Brain microvascular endothelial cell (primary cell): ENCODE measurements around the gene ERG.
A peak's percentile ranks its signal among the peaks of the same experiment; 100 is the strongest.

Experiments
- DNase-seq: peaks from one replicate; pipeline ENCODE4 v3.0.0-alpha.2; 2020
- H3K27ac ChIP-seq: fragments of 250-450 bp; sonication (Bioruptor Pico); 2 replicates; pipeline ENCODE4 v1.5.1; 2020; ENCODE audit warnings: mild to moderate bottlenecking, moderate library complexity
- H3K27me3 ChIP-seq: fragments of 250-450 bp; sonication (Bioruptor Pico); replicated peaks from 2 replicates; pipeline ENCODE4 v1.5.1; 2020; ENCODE audit warnings: mild to moderate bottlenecking
- H3K36me3 ChIP-seq: fragments of 250-450 bp; sonication (Bioruptor Pico); replicated peaks from 2 replicates; pipeline ENCODE4 v1.5.1; 2020; ENCODE audit warnings: mild to moderate bottlenecking
- H3K4me3 ChIP-seq: 2 replicates; pipeline ENCODE4 v1.5.1; 2011; ENCODE audit warnings: low read depth, mild to moderate bottlenecking, control low read depth, low read length, moderate library complexity
- in situ Hi-C: cut with HindIII; loops from 2 replicates; pipeline ENCODE4 v1.10.0; 2017; ENCODE audit warnings: low sequenced_read_pairs, low pct_ligation_motif_present
- TF ChIP-seq, protein P1 (sequence below): IDR thresholded peaks from 2 replicates; pipeline ENCODE4 v1.5.1; 2011; ENCODE audit warnings: low read depth, mild to moderate bottlenecking, moderate library complexity, low read length, control low read depth, inconsistent platforms; ENCODE audit errors: missing control alignments

Gene ERG

DNA sequence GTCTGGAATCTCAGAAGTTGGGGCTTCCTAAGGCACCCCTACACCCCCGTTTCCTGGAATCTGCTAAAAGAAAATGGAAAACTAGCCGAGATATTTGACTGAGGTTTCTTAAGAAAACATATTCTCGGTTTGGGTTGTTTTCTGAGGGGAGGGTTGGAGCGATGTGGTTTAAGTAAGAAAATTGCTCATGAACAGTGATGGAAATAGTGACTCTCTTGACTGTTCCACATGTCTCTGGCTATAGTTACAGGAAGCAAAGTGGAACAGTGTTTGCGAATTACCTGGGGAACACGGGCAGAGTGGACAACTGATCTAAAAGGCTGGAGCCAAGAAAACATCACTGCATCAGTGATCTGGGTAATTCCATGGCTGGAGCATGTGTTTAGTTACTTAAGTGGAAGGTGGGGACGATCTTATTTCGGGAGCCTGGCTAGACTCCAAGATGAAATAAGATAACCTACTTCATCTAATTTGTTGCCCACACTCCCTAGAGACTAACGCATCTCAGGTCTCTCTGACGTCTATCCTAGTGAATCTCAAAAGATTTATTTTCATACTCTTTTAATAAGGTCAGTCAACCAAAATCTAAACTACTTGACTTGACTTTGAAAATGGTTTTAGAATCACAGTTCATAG, 149.0 kb downstream of the ERG start:
- Histone ChIP-seq H3K27me3 (no peaks in the 10 kb centered on the region), H3K27ac (peak overlapping the region; percentile 76), H3K36me3 (no peaks in the 10 kb centered on the region), H3K4me3 (no peak overlapping the region)
- peak; percentile 93 for DNase-seq
- TF ChIP-seq, protein P1, sequence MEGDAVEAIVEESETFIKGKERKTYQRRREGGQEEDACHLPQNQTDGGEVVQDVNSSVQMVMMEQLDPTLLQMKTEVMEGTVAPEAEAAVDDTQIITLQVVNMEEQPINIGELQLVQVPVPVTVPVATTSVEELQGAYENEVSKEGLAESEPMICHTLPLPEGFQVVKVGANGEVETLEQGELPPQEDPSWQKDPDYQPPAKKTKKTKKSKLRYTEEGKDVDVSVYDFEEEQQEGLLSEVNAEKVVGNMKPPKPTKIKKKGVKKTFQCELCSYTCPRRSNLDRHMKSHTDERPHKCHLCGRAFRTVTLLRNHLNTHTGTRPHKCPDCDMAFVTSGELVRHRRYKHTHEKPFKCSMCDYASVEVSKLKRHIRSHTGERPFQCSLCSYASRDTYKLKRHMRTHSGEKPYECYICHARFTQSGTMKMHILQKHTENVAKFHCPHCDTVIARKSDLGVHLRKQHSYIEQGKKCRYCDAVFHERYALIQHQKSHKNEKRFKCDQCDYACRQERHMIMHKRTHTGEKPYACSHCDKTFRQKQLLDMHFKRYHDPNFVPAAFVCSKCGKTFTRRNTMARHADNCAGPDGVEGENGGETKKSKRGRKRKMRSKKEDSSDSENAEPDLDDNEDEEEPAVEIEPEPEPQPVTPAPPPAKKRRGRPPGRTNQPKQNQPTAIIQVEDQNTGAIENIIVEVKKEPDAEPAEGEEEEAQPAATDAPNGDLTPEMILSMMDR: no peak
- in situ Hi-C loops: no loop called here

DNA sequence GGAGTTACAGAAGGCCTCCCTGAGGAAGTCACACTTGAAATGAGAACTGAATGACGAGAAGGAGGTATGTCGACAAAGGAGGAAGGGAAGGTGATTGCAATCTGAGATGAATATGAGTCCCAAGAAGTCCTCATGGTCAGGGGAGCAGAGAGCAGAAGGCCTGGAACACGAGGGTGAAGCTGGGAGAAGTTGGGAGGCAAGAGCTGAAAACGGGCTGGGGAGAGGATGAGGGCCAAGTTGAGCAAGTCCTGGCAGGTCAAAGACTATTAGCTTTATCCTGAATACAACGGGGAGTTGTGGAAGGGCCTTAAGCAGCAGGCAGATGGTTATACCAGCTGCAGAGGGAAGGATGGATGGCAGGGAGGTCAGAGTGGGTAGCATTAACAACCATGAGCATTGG, 152.0 kb downstream of the ERG start:
- Histone ChIP-seq H3K27ac (no peak overlapping the region), H3K4me3 (no peak overlapping the region), H3K27me3 (no peaks in the 10 kb centered on the region), H3K36me3 (no peaks in the 10 kb centered on the region)
- in situ Hi-C loops: no loop called here
- TF ChIP-seq, protein P1: no peak
- DNase-seq: no peak

DNA sequence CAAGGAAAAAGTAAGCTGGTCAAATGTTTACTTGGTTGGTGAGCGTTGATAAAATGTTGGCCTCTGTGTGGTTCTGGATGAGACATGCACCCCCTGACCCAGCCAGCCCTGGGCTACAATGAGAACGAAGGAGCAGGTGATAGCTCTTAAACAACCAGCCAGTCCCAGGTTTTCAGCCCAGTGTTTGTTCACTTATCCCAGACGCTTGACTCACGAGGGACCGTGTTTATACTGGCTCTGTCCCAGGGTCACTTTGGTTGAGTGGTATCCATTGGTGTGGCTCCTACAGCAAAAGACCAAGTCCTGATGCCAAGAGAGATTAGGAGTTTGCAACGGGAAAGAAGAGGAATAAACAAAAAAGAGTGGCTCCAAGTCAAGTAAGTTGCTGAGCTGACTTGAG, 154.6 kb downstream of the ERG start:
- TF ChIP-seq, protein P1: no peak
- H3K4me3 ChIP-seq: no peak overlapping the region
- H3K27ac ChIP-seq: peak overlapping the region; percentile 17
- H3K27me3 ChIP-seq: no peaks in the 10 kb centered on the region
- H3K36me3 ChIP-seq: no peaks in the 10 kb centered on the region
- DNase-seq: peak; percentile 73
- in situ Hi-C loops: no loop called here

DNA sequence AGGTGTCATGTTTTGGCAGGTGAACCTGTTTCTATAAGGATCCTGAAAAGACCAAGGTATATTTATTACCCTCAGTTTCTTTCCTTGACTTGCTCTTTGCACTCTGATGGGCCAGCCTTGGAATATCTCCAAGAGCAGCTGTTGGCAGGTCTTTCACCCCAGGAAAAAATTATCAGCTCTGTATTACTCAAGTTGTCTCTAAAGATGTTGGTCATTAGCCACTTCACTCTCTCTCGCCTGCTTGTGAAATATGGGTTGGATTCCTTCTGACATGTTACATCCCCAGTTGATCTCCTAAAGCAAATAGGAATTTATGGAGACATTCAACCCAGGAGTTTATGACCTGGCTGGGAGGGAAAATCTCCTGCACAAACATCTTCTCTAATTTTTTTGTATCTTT, 155.5 kb downstream of the ERG start:
- H3K4me3 ChIP-seq: no peak overlapping the region
- DNase-seq: no peak
- in situ Hi-C loops: no loop called here
- H3K27me3 ChIP-seq: no peaks in the 10 kb centered on the region
- TF ChIP-seq, protein P1: no peak
- H3K36me3 ChIP-seq: no peaks in the 10 kb centered on the region
- no peak overlapping the region for H3K27ac ChIP-seq

DNA sequence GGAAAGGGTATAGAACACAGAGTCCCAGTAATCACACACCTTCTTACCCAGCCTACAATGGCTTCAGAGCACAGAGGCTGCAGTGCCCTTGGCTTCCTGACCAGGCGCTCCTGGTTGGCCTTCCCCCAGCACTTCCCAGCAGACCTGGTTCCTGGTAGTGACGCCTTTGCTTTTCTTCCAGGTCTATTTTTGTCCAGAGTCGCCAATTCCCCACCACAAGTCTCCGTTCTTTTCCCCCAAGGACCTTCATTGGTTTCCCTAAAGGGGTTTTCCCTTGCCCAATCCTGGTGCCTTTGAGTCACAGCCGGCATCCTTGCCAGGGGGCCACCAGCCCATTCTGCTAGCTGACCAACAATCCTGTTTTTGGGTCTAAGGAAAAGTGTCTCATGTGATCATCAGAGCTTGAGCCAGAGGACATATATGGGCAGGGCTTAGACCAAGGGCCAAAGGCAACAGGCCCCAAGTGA, 156.7 kb downstream of the ERG start:
- Histone ChIP-seq H3K36me3 (no peaks in the 10 kb centered on the region), H3K27me3 (no peaks in the 10 kb centered on the region), H3K27ac (no peak overlapping the region), H3K4me3 (no peak overlapping the region)
- in situ Hi-C loops: no loop called here
- TF ChIP-seq, protein P1: no peak
- DNase-seq: no peak

DNA sequence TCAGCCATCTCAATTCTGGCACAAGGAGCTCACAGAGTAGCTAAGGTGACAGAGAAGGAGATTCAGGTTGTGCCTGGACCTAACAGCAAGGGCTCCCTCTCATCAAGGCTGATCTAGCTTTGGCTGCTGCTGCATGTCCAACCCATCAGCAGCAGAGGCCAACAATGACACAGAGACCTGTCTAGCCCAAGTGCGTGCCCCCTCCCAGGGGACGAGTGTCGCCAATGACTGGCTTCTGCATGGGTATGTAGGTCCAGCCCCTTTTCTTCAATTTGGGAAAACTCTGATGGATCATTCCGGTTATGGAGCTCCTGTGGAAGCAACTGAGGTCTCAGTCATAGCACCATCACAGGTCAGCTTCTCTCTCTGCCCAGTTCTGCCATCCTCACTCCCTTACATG, 158.1 kb downstream of the ERG start:
- TF ChIP-seq, protein P1: no peak
- Histone ChIP-seq H3K36me3 (no peaks in the 10 kb centered on the region), H3K27ac (no peak overlapping the region), H3K27me3 (no peaks in the 10 kb centered on the region), H3K4me3 (no peak overlapping the region)
- no peak for DNase-seq
- in situ Hi-C loops: no loop called here
